ENCODE results near the gene RPS8. TPM values are rescaled to one million over a fixed set of nuclear protein-coding genes. Genes with fewer than 3 reads are reported as not detected.
"Not testable (repeated sequence)": the region's sequence is repeated elsewhere in the genome, so short reads cannot be mapped to it uniquely, and the experiment has no call there.

RPS8 gene
- 1,000 to 10,000 TPM; 2,208 to 2,473 (median 2,326) TPM for polyA plus RNA-seq (ENCODE audit: insufficient read length in 4 of 4)

- DNase-seq (ENCODE audit: low read depth in 4 of 4, low spot score in 3 of 4), result peak; percentile 90 to 93 (median 92)
Observed at GRCh38 chr1:44775078-44775929, at the start of gene RPS8. RPS8 (plus strand) TSS chr1:44775540; CDS start chr1:44775597, 57 bp downstream.

GRCh38 chr1:44730741-44731512 lies 44.4 kb upstream of the RPS8 start, which contains the start of gene RNU5D-1:
RNU5D-1 (minus strand) TSS chr1:44731170.
- peak; percentile 91 to 96 (median 94) for DNase-seq (ENCODE audit: low read depth in 4 of 4, low spot score in 3 of 4)

- no peak for DNase-seq (ENCODE audit: low read depth in 4 of 4, low spot score in 3 of 4)
Observed at GRCh38 chr1:44733365-44733764, 42.0 kb upstream of the RPS8 start.

- DNase-seq (ENCODE audit: low read depth in 4 of 4, low spot score in 3 of 4), result no peak
Observed at GRCh38 chr1:44733784-44734183, 41.6 kb upstream of the RPS8 start.

- no peak for DNase-seq (ENCODE audit: low read depth in 4 of 4, low spot score in 3 of 4)
Observed at GRCh38 chr1:44735992-44736391, 39.3 kb upstream of the RPS8 start.

GRCh38 chr1:44738953-44739306 lies 36.4 kb upstream of the RPS8 start:
- not testable (repeated sequence) for DNase-seq (ENCODE audit: low read depth in 4 of 4, low spot score in 3 of 4)

- peak; percentile 93 to 95 (median 94) for DNase-seq (ENCODE audit: low read depth in 4 of 4, low spot score in 3 of 4)
Observed at GRCh38 chr1:44739307-44740178, 35.8 kb upstream of the RPS8 start, which contains the start of gene KIF2C. KIF2C (plus strand) TSS chr1:44739837; CDS start chr1:44739933, 96 bp downstream.

GRCh38 chr1:44740179-44740617 lies 35.1 kb upstream of the RPS8 start:
- DNase-seq (ENCODE audit: low read depth in 4 of 4, low spot score in 3 of 4), result no peak

GRCh38 chr1:44743211-44743610 lies 32.1 kb upstream of the RPS8 start:
- DNase-seq (ENCODE audit: low read depth in 4 of 4, low spot score in 3 of 4), result no peak

GRCh38 chr1:44747878-44748277 lies 27.5 kb upstream of the RPS8 start:
- DNase-seq (ENCODE audit: low read depth in 4 of 4, low spot score in 3 of 4), result no peak

- no peak for DNase-seq (ENCODE audit: low read depth in 4 of 4, low spot score in 3 of 4)
Observed at GRCh38 chr1:44757420-44757819, 17.9 kb upstream of the RPS8 start.

GRCh38 chr1:44759077-44759476 lies 16.3 kb upstream of the RPS8 start:
- DNase-seq (ENCODE audit: low read depth in 4 of 4, low spot score in 3 of 4), result no peak

GRCh38 chr1:44760876-44761275 lies 14.5 kb upstream of the RPS8 start:
- no peak for DNase-seq (ENCODE audit: low read depth in 4 of 4, low spot score in 3 of 4)

- DNase-seq (ENCODE audit: low read depth in 4 of 4, low spot score in 3 of 4), result not testable (repeated sequence)
Observed at GRCh38 chr1:44766421-44766820, 8.9 kb upstream of the RPS8 start.

GRCh38 chr1:44775930-44776729 lies 790 bp downstream of the RPS8 start:
- no peak for DNase-seq (ENCODE audit: low read depth in 4 of 4, low spot score in 3 of 4)

GRCh38 chr1:44776730-44777068 lies 1.4 kb downstream of the RPS8 start:
- DNase-seq (ENCODE audit: low read depth in 4 of 4, low spot score in 3 of 4), result no peak

GRCh38 chr1:44777547-44777946 lies 2.2 kb downstream of the RPS8 start:
- no peak for DNase-seq (ENCODE audit: low read depth in 4 of 4, low spot score in 3 of 4)

GRCh38 chr1:44777969-44778635 lies 2.8 kb downstream of the RPS8 start:
- no peak for DNase-seq (ENCODE audit: low read depth in 4 of 4, low spot score in 3 of 4)

Measured in left renal pelvis (tissue), 4 donors.